NK-92 (cell line): ENCODE data around the gene IL10RA.

Source experiments
- DNase-seq: peaks from one replicate; lab custom pipeline; 2025; ENCODE audit not compliant: unreplicated experiment; lab: John Stamatoyannopoulos, UW

IL10RA gene

GRCh38 chr11:117989351-117990102 lies 3.3 kb downstream of the IL10RA start:
- no peak for DNase-seq

GRCh38 chr11:117992136-117992535 lies 5.9 kb downstream of the IL10RA start:
- DNase-seq, result no peak

GRCh38 chr11:117992620-117993019 lies 6.4 kb downstream of the IL10RA start:
- no peak for DNase-seq

- no peak for DNase-seq
These were observed 8.0 kb downstream of the IL10RA start for GRCh38 chr11:117993988-117994745.

GRCh38 chr11:117995472-117995871 lies 9.3 kb downstream of the IL10RA start:
- no peak for DNase-seq

GRCh38 chr11:117996058-117996457 lies 9.9 kb downstream of the IL10RA start:
- DNase-seq, result no peak

GRCh38 chr11:117997406-117997805 lies 11.2 kb downstream of the IL10RA start:
- no peak for DNase-seq

GRCh38 chr11:117997823-117998579 lies 11.8 kb downstream of the IL10RA start:
- DNase-seq, result no peak

GRCh38 chr11:117998664-117999353 lies 12.6 kb downstream of the IL10RA start:
- no peak for DNase-seq

- no peak for DNase-seq
These were observed 13.3 kb downstream of the IL10RA start for GRCh38 chr11:117999354-117999993.

- no peak for DNase-seq
These were observed 14.1 kb downstream of the IL10RA start for GRCh38 chr11:118000067-118000849.

- no peak for DNase-seq
These were observed 14.6 kb downstream of the IL10RA start for GRCh38 chr11:118000850-118001228.

- DNase-seq, result no peak
These were observed 15.3 kb downstream of the IL10RA start for GRCh38 chr11:118001494-118001971.

- no peak for DNase-seq
These were observed 15.9 kb downstream of the IL10RA start for GRCh38 chr11:118002010-118002540.

- no peak for DNase-seq
These were observed 16.6 kb downstream of the IL10RA start for GRCh38 chr11:118002541-118003423.

- no peak for DNase-seq
These were observed 17.3 kb downstream of the IL10RA start for GRCh38 chr11:118003456-118003855.

- DNase-seq, result no peak
These were observed 18.5 kb downstream of the IL10RA start for GRCh38 chr11:118004543-118005223.
